Measurements from ENCODE around the gene CADM2. TPM values are rescaled to one million over a fixed set of nuclear protein-coding genes. Genes with fewer than 3 reads are reported as not detected.

CADM2 gene
- total RNA-seq, 6 donors from 2014 or later, result under 0.01 to 4.6 (median 1.2) TPM

- Histone ChIP-seq H3K9me3 (no peaks in the 10 kb centered on the region), H3K4me3 (no peak overlapping the region), H3K27ac (no peak overlapping the region), H3K36me3 (no peaks in the 10 kb centered on the region), H3K27me3 (no peaks in the 10 kb centered on the region), H3K4me1 (no peaks in the 10 kb centered on the region)
- DNase-seq (no peak), ATAC-seq (ENCODE audit: low FRiP score in 2 of 2) (no peak)
- 80 to 84% methylated on average over 3 to 4 of the region's 4 CpGs for WGBS, 2 donors
- no peak for TF ChIP-seq CTCF (IDR thresholded peaks at IDR 0.05)
- TF ChIP-seq EP300 (IDR thresholded peaks at IDR 0.05), result no peak
Observed at GRCh38 chr3:85780806-85781205, 822.0 kb downstream of the CADM2 start.

GRCh38 chr3:85781806-85782205 is 823.0 kb downstream of the CADM2 start:
- ATAC-seq (ENCODE audit: low FRiP score in 2 of 2) (no peak), DNase-seq (peak in 1 of 2 donors; percentile 24)
- H3K4me1 ChIP-seq, result no peaks in the 10 kb centered on the region
- no peaks in the 10 kb centered on the region for H3K27me3 ChIP-seq
- no peaks in the 10 kb centered on the region for H3K36me3 ChIP-seq
- 0 to 6% methylated on average over 1 of the region's 1 CpG for WGBS, 2 donors
- no peak overlapping the region for H3K4me3 ChIP-seq
- H3K9me3 ChIP-seq, result no peaks in the 10 kb centered on the region
- TF ChIP-seq POLR2AphosphoS5 (IDR thresholded peaks at IDR 0.05) (no peak), POLR2A (IDR thresholded peaks at IDR 0.05) (no peak), CTCF (IDR thresholded peaks at IDR 0.05) (no peak)
- no peak overlapping the region for H3K27ac ChIP-seq

GRCh38 chr3:85783291-85783690 is 824.5 kb downstream of the CADM2 start:
- H3K36me3 ChIP-seq, result no peaks in the 10 kb centered on the region
- WGBS, 2 donors, result 14 to 30% methylated on average over 2 of the region's 2 CpGs
- ATAC-seq (ENCODE audit: low FRiP score in 2 of 2) (no peak), DNase-seq (no peak)
- H3K4me3 ChIP-seq, result no peak overlapping the region
- H3K27me3 ChIP-seq, result no peaks in the 10 kb centered on the region
- H3K4me1 ChIP-seq, result no peaks in the 10 kb centered on the region
- TF ChIP-seq EP300 (IDR thresholded peaks at IDR 0.05) (no peak), POLR2AphosphoS5 (IDR thresholded peaks at IDR 0.05) (no peak), POLR2A (IDR thresholded peaks at IDR 0.05) (no peak), CTCF (IDR thresholded peaks at IDR 0.05) (no peak)
- no peaks in the 10 kb centered on the region for H3K9me3 ChIP-seq
- no peak overlapping the region for H3K27ac ChIP-seq

- no peak overlapping the region for H3K4me3 ChIP-seq
- WGBS, 2 donors, result 73 to 83% methylated on average over 4 of the region's 4 CpGs
Observed at GRCh38 chr3:85785766-85786165, 827.0 kb downstream of the CADM2 start.

More at GRCh38 chr3:85785766-85786165, 827.0 kb downstream of the CADM2 start:
- Histone ChIP-seq H3K9me3 (no peaks in the 10 kb centered on the region), H3K36me3 (no peaks in the 10 kb centered on the region), H3K4me1 (no peaks in the 10 kb centered on the region), H3K27me3 (no peaks in the 10 kb centered on the region), H3K27ac (no peak overlapping the region)
- DNase-seq, result no peak
- no peak for TF ChIP-seq CTCF (IDR thresholded peaks at IDR 0.05)
- no peak for TF ChIP-seq POLR2A (IDR thresholded peaks at IDR 0.05)
- no peak for TF ChIP-seq EP300 (IDR thresholded peaks at IDR 0.05)
- no peak for TF ChIP-seq POLR2AphosphoS5 (IDR thresholded peaks at IDR 0.05)
- ATAC-seq (ENCODE audit: low FRiP score in 2 of 2), result no peak

Measured in upper lobe of left lung (tissue), 6 donors.